Lung (tissue), 12 donors: ENCODE results near the gene ZNF521. TPM values are rescaled to one million over a fixed set of nuclear protein-coding genes. Genes with fewer than 3 reads are reported as not detected.

Experiments
- ATAC-seq: fragments of 200-7000 bp; cut with Tn5 transposase; one replicate; pipeline ENCODE4 v1.9.1; 2020; ENCODE audit warnings: moderate number of reproducible peaks; ENCODE audit not compliant: insufficient read depth, low FRiP score
- DNase-seq, 3 donors: peaks; one replicate each; pipeline ENCODE4 v3.0.0-alpha.2; 2013 to 2017
- H3K27ac ChIP-seq, 2 donors: one replicate each; pipeline ENCODE4 v1.5.1; 2013; ENCODE audit warnings: mild to moderate bottlenecking in 2 of 2, moderate library complexity in 2 of 2, control low read depth in 1 of 2, inconsistent platforms in 1 of 2, low read depth in 1 of 2, low read length in 1 of 2
- H3K27me3 ChIP-seq, 3 donors: one replicate each; pipeline ENCODE4 v1.5.1; 2013; ENCODE audit warnings: low read length in 2 of 3; ENCODE audit not compliant: control insufficient read depth in 3 of 3, insufficient read depth in 3 of 3
- H3K36me3 ChIP-seq, 4 donors: one replicate each; pipeline ENCODE4 v1.5.1; 2013; ENCODE audit warnings: low read length in 4 of 4, mild to moderate bottlenecking in 1 of 4, moderate library complexity in 1 of 4; ENCODE audit not compliant: control insufficient read depth in 4 of 4, insufficient read depth in 4 of 4
- H3K4me1 ChIP-seq, 5 donors: one replicate each; pipeline ENCODE4 v1.5.1; 2013; ENCODE audit warnings: low read length in 5 of 5, mild to moderate bottlenecking in 2 of 5, moderate library complexity in 1 of 5; ENCODE audit not compliant: control insufficient read depth in 5 of 5, insufficient read depth in 5 of 5
- H3K4me3 ChIP-seq: one replicate; pipeline ENCODE4 v1.5.1; 2013; ENCODE audit warnings: mild to moderate bottlenecking, control low read depth, moderate library complexity
- H3K9ac ChIP-seq, 2 donors: one replicate each; pipeline ENCODE4 v1.5.1; 2013; ENCODE audit warnings: low read length in 2 of 2, control low read depth in 1 of 2; ENCODE audit not compliant: insufficient read depth in 1 of 2
- H3K9me3 ChIP-seq, 4 donors: one replicate each; pipeline ENCODE4 v1.5.1; 2013; ENCODE audit warnings: low read length in 3 of 4, mild to moderate bottlenecking in 1 of 4, moderate library complexity in 1 of 4; ENCODE audit not compliant: control insufficient read depth in 4 of 4, insufficient read depth in 3 of 4
- CTCF ChIP-seq: IDR thresholded peaks from 2 replicates; pipeline ENCODE4 v1.5.1; 2012; ENCODE audit warnings: mild to moderate bottlenecking; ENCODE audit errors: control extremely low read depth, extremely low read depth
- WGBS, 2 donors: extraction: QIAGEN DNeasy Blood & Tissue Kit; methylation state at CpG; one replicate each; pipeline ENCODE4 v1.1.7; 2013; 5-methylcytosine and 5-hydroxymethylcytosine counted together
- polyA plus RNA-seq, 2 donors: library from polyadenylated mRNA; stranded (reverse); fragments of 200-250 nt; gene quantifications; one replicate each; pipeline ENCODE4 v1.2.1, GENCODE V29; 2013
- total RNA-seq, 2 donors: library from RNA; depleted of rRNA in 1 of 2; stranded (reverse); fragments of >200 nt in 1 of 2; gene quantifications; one replicate each; pipeline ENCODE4 v1.2.1, GENCODE V29; 2014 to 2021
- donor health status: control.
- donor health status: control.
- donor health status: Bipolar disorder and iron deficiency.
- donor health status: healthy.
- donor health status: DM: yes; HTN: yes; CAD: no.

The ZNF521 gene
- total and polyA plus RNA-seq, 4 donors: 1.5 to 48.8 (median 10.7) TPM

GRCh38 chr18:25247725-25248124, 104.2 kb downstream of the ZNF521 start:
- Histone ChIP-seq H3K27ac (no peak overlapping the region), H3K27me3 (no peaks in the 10 kb centered on the region), H3K4me1 (peaks cover 0 to 17% (median 13%) of the 10 kb centered on the region in 5 donors), H3K9ac (no peak overlapping the region), H3K36me3 (no peaks in the 10 kb centered on the region), H3K9me3 (no peaks in the 10 kb centered on the region), H3K4me3 (no peak overlapping the region)
- no peak for DNase-seq
- no peak for ATAC-seq
- no peak for TF ChIP-seq CTCF

- no peak for TF ChIP-seq CTCF
- H3K4me3 ChIP-seq: no peak overlapping the region
- no peaks in the 10 kb centered on the region for H3K36me3 ChIP-seq
- ATAC-seq (no peak), DNase-seq (no peak)
- no peaks in the 10 kb centered on the region for H3K27me3 ChIP-seq
- no peak overlapping the region for H3K9ac ChIP-seq
- H3K9me3 ChIP-seq: no peaks in the 10 kb centered on the region
- 76 to 84% methylated on average over 4 of the region's 4 CpGs for WGBS, 2 donors
- peaks cover 0 to 19% (median 18%) of the 10 kb centered on the region in 5 donors for H3K4me1 ChIP-seq
- H3K27ac ChIP-seq: no peak overlapping the region
Observed at GRCh38 chr18:25244924-25245698, 106.9 kb downstream of the ZNF521 start.

- DNase-seq (no peak), ATAC-seq (no peak)
- Histone ChIP-seq H3K4me1 (peaks cover 0 to 25% (median 23%) of the 10 kb centered on the region in 5 donors), H3K9ac (no peak overlapping the region), H3K27ac (no peak overlapping the region), H3K36me3 (no peaks in the 10 kb centered on the region), H3K27me3 (no peaks in the 10 kb centered on the region), H3K4me3 (no peak overlapping the region), H3K9me3 (no peaks in the 10 kb centered on the region)
- TF ChIP-seq CTCF: no peak
Observed at GRCh38 chr18:25244170-25244569, 107.8 kb downstream of the ZNF521 start.

- no peaks in the 10 kb centered on the region for H3K27me3 ChIP-seq
- DNase-seq (no peak), ATAC-seq (no peak)
- no peak overlapping the region for H3K9ac ChIP-seq
- no peak overlapping the region for H3K27ac ChIP-seq
- H3K4me1 ChIP-seq: peaks cover 0 to 29% (median 27%) of the 10 kb centered on the region in 5 donors
- WGBS, 2 donors: 80 to 96% methylated on average over 1 of the region's 1 CpG
- no peak overlapping the region for H3K4me3 ChIP-seq
- H3K36me3 ChIP-seq: no peaks in the 10 kb centered on the region
- H3K9me3 ChIP-seq: no peaks in the 10 kb centered on the region
- no peak for TF ChIP-seq CTCF
Observed at GRCh38 chr18:25243754-25244153, 108.2 kb downstream of the ZNF521 start.
